ENCODE measurements around the gene SLC25A51.
A peak's percentile ranks its signal among the peaks of the same experiment; 100 is the strongest.
"Not testable (repeated sequence)": the region's sequence is repeated elsewhere in the genome, so short reads cannot be mapped to it uniquely, and the experiment has no call there.

Gene SLC25A51

GRCh38 chr9:37908283-37908682 lies 4.4 kb upstream of the SLC25A51 start:
- H3K27me3 Mint-ChIP-seq (ENCODE audit: low read depth) = no peaks in the 10 kb centered on the region
- no peak overlapping the region for H3K4me3 Mint-ChIP-seq
- H3K27ac Mint-ChIP-seq = no peak overlapping the region
- no peaks in the 10 kb centered on the region for H3K9me3 Mint-ChIP-seq
- H3K4me1 Mint-ChIP-seq (ENCODE audit: low read depth) = peaks cover 5% of the 10 kb centered on the region
- H3K36me3 Mint-ChIP-seq (ENCODE audit: low read depth) = no peaks in the 10 kb centered on the region

- H3K4me3 Mint-ChIP-seq = peak overlapping the region; percentile 40
- no peaks in the 10 kb centered on the region for H3K27me3 Mint-ChIP-seq (ENCODE audit: low read depth)
- peaks cover 15% of the 10 kb centered on the region for H3K4me1 Mint-ChIP-seq (ENCODE audit: low read depth)
- H3K27ac Mint-ChIP-seq = peak overlapping the region; percentile 28
- no peaks in the 10 kb centered on the region for H3K9me3 Mint-ChIP-seq
- no peaks in the 10 kb centered on the region for H3K36me3 Mint-ChIP-seq (ENCODE audit: low read depth)
Measured at GRCh38 chr9:37906312-37907239, 2.6 kb upstream of the SLC25A51 start.

GRCh38 chr9:37905776-37906175 lies 1.8 kb upstream of the SLC25A51 start:
- peaks cover 17% of the 10 kb centered on the region for H3K4me1 Mint-ChIP-seq (ENCODE audit: low read depth)
- H3K36me3 Mint-ChIP-seq (ENCODE audit: low read depth) = no peaks in the 10 kb centered on the region
- no peaks in the 10 kb centered on the region for H3K27me3 Mint-ChIP-seq (ENCODE audit: low read depth)
- H3K27ac Mint-ChIP-seq = peak overlapping the region; percentile 28
- H3K4me3 Mint-ChIP-seq = peak overlapping the region; percentile 40
- H3K9me3 Mint-ChIP-seq = no peaks in the 10 kb centered on the region

- H3K4me1 Mint-ChIP-seq (ENCODE audit: low read depth) = peaks cover 18% of the 10 kb centered on the region
- no peak overlapping the region for H3K27ac Mint-ChIP-seq
- H3K36me3 Mint-ChIP-seq (ENCODE audit: low read depth) = no peaks in the 10 kb centered on the region
- H3K27me3 Mint-ChIP-seq (ENCODE audit: low read depth) = no peaks in the 10 kb centered on the region
- no peak overlapping the region for H3K4me3 Mint-ChIP-seq
- H3K9me3 Mint-ChIP-seq = no peaks in the 10 kb centered on the region
Measured at GRCh38 chr9:37905131-37905505, 1.2 kb upstream of the SLC25A51 start.

- no peaks in the 10 kb centered on the region for H3K36me3 Mint-ChIP-seq (ENCODE audit: low read depth)
- no peaks in the 10 kb centered on the region for H3K27me3 Mint-ChIP-seq (ENCODE audit: low read depth)
- H3K27ac Mint-ChIP-seq = peak overlapping the region; percentile 94
- peak overlapping the region; percentile 89 for H3K4me3 Mint-ChIP-seq
- no peaks in the 10 kb centered on the region for H3K9me3 Mint-ChIP-seq
- H3K4me1 Mint-ChIP-seq (ENCODE audit: low read depth) = peaks cover 18% of the 10 kb centered on the region
Measured at GRCh38 chr9:37904445-37905130, 661 bp upstream of the SLC25A51 start.

- no peaks in the 10 kb centered on the region for H3K27me3 Mint-ChIP-seq (ENCODE audit: low read depth)
- no peaks in the 10 kb centered on the region for H3K9me3 Mint-ChIP-seq
- peaks cover 6% of the 10 kb centered on the region for H3K36me3 Mint-ChIP-seq (ENCODE audit: low read depth)
- H3K27ac Mint-ChIP-seq = peak overlapping the region; percentile 94
- H3K4me3 Mint-ChIP-seq = peak overlapping the region; percentile 89
- H3K4me1 Mint-ChIP-seq (ENCODE audit: low read depth) = peaks cover 20% of the 10 kb centered on the region
Measured at GRCh38 chr9:37902796-37903646, 906 bp downstream of the SLC25A51 start.

GRCh38 chr9:37902131-37902530 lies 1.8 kb downstream of the SLC25A51 start:
- no peak overlapping the region for H3K4me3 Mint-ChIP-seq
- H3K4me1 Mint-ChIP-seq (ENCODE audit: low read depth) = peaks cover 20% of the 10 kb centered on the region
- no peaks in the 10 kb centered on the region for H3K27me3 Mint-ChIP-seq (ENCODE audit: low read depth)
- no peak overlapping the region for H3K27ac Mint-ChIP-seq
- no peaks in the 10 kb centered on the region for H3K9me3 Mint-ChIP-seq
- peaks cover 11% of the 10 kb centered on the region for H3K36me3 Mint-ChIP-seq (ENCODE audit: low read depth)

- Mint-ChIP-seq H3K27ac (no peak overlapping the region), H3K4me3 (no peak overlapping the region), H3K36me3 (ENCODE audit: low read depth) (peaks cover 22% of the 10 kb centered on the region), H3K9me3 (no peaks in the 10 kb centered on the region), H3K4me1 (ENCODE audit: low read depth) (peaks cover 16% of the 10 kb centered on the region), H3K27me3 (ENCODE audit: low read depth) (no peaks in the 10 kb centered on the region)
Measured at GRCh38 chr9:37899041-37899440, 4.9 kb downstream of the SLC25A51 start.

GRCh38 chr9:37897665-37898064 lies 6.3 kb downstream of the SLC25A51 start:
- Mint-ChIP-seq H3K4me1 (ENCODE audit: low read depth) (peaks cover 11% of the 10 kb centered on the region), H3K4me3 (no peak overlapping the region), H3K27me3 (ENCODE audit: low read depth) (no peaks in the 10 kb centered on the region), H3K36me3 (ENCODE audit: low read depth) (peaks cover 27% of the 10 kb centered on the region), H3K27ac (no peak overlapping the region), H3K9me3 (no peaks in the 10 kb centered on the region)

- H3K27me3 Mint-ChIP-seq (ENCODE audit: low read depth) = no peaks in the 10 kb centered on the region
- peaks cover 37% of the 10 kb centered on the region for H3K36me3 Mint-ChIP-seq (ENCODE audit: low read depth)
- H3K4me1 Mint-ChIP-seq (ENCODE audit: low read depth) = no peaks in the 10 kb centered on the region
- no peaks in the 10 kb centered on the region for H3K9me3 Mint-ChIP-seq
- no peak overlapping the region for H3K27ac Mint-ChIP-seq
- H3K4me3 Mint-ChIP-seq = no peak overlapping the region
Measured at GRCh38 chr9:37892063-37892462, 11.9 kb downstream of the SLC25A51 start.

- not testable (repeated sequence) for H3K4me3 Mint-ChIP-seq; H3K9me3 Mint-ChIP-seq; H3K27me3 Mint-ChIP-seq (ENCODE audit: low read depth); H3K4me1 Mint-ChIP-seq (ENCODE audit: low read depth); H3K27ac Mint-ChIP-seq
- peaks cover 36% of the 10 kb centered on the region for H3K36me3 Mint-ChIP-seq (ENCODE audit: low read depth)
Measured at GRCh38 chr9:37891042-37891441, 12.9 kb downstream of the SLC25A51 start.

GRCh38 chr9:37889536-37889935 lies 14.4 kb downstream of the SLC25A51 start:
- no peak overlapping the region for H3K4me3 Mint-ChIP-seq
- H3K4me1 Mint-ChIP-seq (ENCODE audit: low read depth) = peaks cover 2% of the 10 kb centered on the region
- H3K27ac Mint-ChIP-seq = no peak overlapping the region
- H3K27me3 Mint-ChIP-seq (ENCODE audit: low read depth) = no peaks in the 10 kb centered on the region
- H3K9me3 Mint-ChIP-seq = no peaks in the 10 kb centered on the region
- H3K36me3 Mint-ChIP-seq (ENCODE audit: low read depth) = peaks cover 31% of the 10 kb centered on the region

GRCh38 chr9:37887977-37888583 lies 15.8 kb downstream of the SLC25A51 start:
- not testable (repeated sequence) for H3K4me1 Mint-ChIP-seq (ENCODE audit: low read depth); H3K4me3 Mint-ChIP-seq; H3K27ac Mint-ChIP-seq; H3K9me3 Mint-ChIP-seq; H3K27me3 Mint-ChIP-seq (ENCODE audit: low read depth)
- H3K36me3 Mint-ChIP-seq (ENCODE audit: low read depth) = peaks cover 26% of the 10 kb centered on the region

- H3K4me1 Mint-ChIP-seq (ENCODE audit: low read depth) = peaks cover 3% of the 10 kb centered on the region
- H3K4me3 Mint-ChIP-seq = no peak overlapping the region
- no peaks in the 10 kb centered on the region for H3K27me3 Mint-ChIP-seq (ENCODE audit: low read depth)
- no peaks in the 10 kb centered on the region for H3K9me3 Mint-ChIP-seq
- H3K27ac Mint-ChIP-seq = no peak overlapping the region
- H3K36me3 Mint-ChIP-seq (ENCODE audit: low read depth) = peaks cover 18% of the 10 kb centered on the region
Measured at GRCh38 chr9:37880916-37881479, 22.9 kb downstream of the SLC25A51 start.

Data from T-helper 1 cell treated with Interleukin-12 subunit alpha and Interleukin-12 subunit beta and Interleukin-4 antibody, amounts not matched to agents 30 μg/mL and 1 μg/mL, for 36 hours (primary cell).